Activated naive CD4-positive, alpha-beta T cell treated with Interleukin-2 at 50 U/mL for 16 hours (primary cell): ENCODE measurements around the gene SLCO3A1.

ENCODE experiments used
- DNase-seq: peaks from one replicate; pipeline ENCODE4 v3.0.0-alpha.2; 2020

Gene SLCO3A1

GRCh38 chr15:91916051-91916450 is 62.5 kb downstream of the SLCO3A1 start:
- no peak for DNase-seq

GRCh38 chr15:91917686-91918360 is 64.3 kb downstream of the SLCO3A1 start:
- no peak for DNase-seq

GRCh38 chr15:91919014-91919534 is 65.6 kb downstream of the SLCO3A1 start:
- no peak for DNase-seq

GRCh38 chr15:91921188-91921842 is 67.8 kb downstream of the SLCO3A1 start:
- no peak for DNase-seq

- DNase-seq: no peak
These were observed 68.3 kb downstream of the SLCO3A1 start for GRCh38 chr15:91921843-91922198.

- DNase-seq: no peak
These were observed 69.4 kb downstream of the SLCO3A1 start for GRCh38 chr15:91922646-91923547.

GRCh38 chr15:91924183-91924582 is 70.7 kb downstream of the SLCO3A1 start:
- DNase-seq: no peak

- DNase-seq: no peak
These were observed 71.5 kb downstream of the SLCO3A1 start for GRCh38 chr15:91924837-91925495.

- DNase-seq: no peak
These were observed 72.3 kb downstream of the SLCO3A1 start for GRCh38 chr15:91925794-91926193.

GRCh38 chr15:91926908-91927270 is 73.4 kb downstream of the SLCO3A1 start:
- DNase-seq: no peak

- no peak for DNase-seq
These were observed 74.1 kb downstream of the SLCO3A1 start for GRCh38 chr15:91927585-91927984.

GRCh38 chr15:91928675-91929074 is 75.2 kb downstream of the SLCO3A1 start:
- DNase-seq: no peak

- no peak for DNase-seq
These were observed 76.0 kb downstream of the SLCO3A1 start for GRCh38 chr15:91929509-91929908.

- DNase-seq: no peak
These were observed 76.6 kb downstream of the SLCO3A1 start for GRCh38 chr15:91930092-91930491.

GRCh38 chr15:91936182-91936775 is 82.8 kb downstream of the SLCO3A1 start:
- no peak for DNase-seq

GRCh38 chr15:91936927-91937326 is 83.4 kb downstream of the SLCO3A1 start:
- no peak for DNase-seq

- DNase-seq: no peak
These were observed 84.6 kb downstream of the SLCO3A1 start for GRCh38 chr15:91938136-91938535.

- no peak for DNase-seq
These were observed 85.9 kb downstream of the SLCO3A1 start for GRCh38 chr15:91939403-91939831.

GRCh38 chr15:91940496-91941381 is 87.2 kb downstream of the SLCO3A1 start:
- peak; percentile 15 for DNase-seq

- no peak for DNase-seq
These were observed 88.6 kb downstream of the SLCO3A1 start for GRCh38 chr15:91941871-91942658.
